Activated CD8-positive, alpha-beta memory T cell treated with anti-CD3 and anti-CD28 coated beads, Interleukin-2, amount 50 U/mL, for 24 hours (primary cell): ENCODE data around the gene TACR2.

ENCODE experiments used
- DNase-seq: peaks from one replicate; pipeline ENCODE4 v3.0.0-alpha.2; 2020; ENCODE audit errors: extremely low read depth

TACR2 gene

GRCh38 chr10:69402386-69402785 lies 14.3 kb downstream of the TACR2 start:
- no peak for DNase-seq

DNA sequence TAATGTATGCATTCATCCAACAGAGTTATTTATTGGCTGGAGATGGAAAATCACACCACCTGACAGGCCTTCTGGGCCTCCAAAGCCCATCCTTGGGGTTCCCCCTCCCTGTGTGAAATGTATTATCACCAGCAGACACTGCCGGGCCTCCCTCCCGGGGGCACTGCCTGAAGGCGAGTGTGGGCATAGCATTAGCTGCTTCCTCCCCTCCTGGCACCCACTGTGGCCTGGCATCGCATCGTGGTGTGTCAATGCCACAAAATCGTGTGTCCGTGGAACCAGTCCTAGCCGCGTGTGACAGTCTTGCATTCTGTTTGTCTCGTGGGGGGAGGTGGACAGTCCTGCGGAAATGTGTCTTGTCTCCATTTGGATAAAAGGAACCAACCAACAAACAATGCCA lies 15.3 kb downstream of the TACR2 start:
- DNase-seq = no peak

GRCh38 chr10:69400936-69401335 lies 15.8 kb downstream of the TACR2 start:
- DNase-seq = no peak

DNA sequence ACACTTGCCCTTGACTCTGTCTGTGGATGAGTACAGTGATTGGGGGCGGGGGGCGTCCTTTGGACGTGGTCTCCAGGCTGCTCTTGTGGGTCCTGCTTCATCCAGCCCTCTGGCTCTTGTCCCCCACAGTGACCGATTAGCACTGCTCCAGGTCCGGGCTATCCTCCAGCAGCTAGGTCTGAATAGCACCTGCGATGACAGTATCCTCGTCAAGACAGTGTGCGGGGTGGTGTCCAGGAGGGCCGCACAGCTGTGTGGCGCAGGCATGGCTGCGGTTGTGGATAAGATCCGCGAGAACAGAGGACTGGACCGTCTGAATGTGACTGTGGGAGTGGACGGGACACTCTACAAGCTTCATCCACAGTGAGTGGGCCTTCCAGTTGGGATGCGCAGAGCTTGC lies 18.3 kb downstream of the TACR2 start:
- no peak for DNase-seq

DNA sequence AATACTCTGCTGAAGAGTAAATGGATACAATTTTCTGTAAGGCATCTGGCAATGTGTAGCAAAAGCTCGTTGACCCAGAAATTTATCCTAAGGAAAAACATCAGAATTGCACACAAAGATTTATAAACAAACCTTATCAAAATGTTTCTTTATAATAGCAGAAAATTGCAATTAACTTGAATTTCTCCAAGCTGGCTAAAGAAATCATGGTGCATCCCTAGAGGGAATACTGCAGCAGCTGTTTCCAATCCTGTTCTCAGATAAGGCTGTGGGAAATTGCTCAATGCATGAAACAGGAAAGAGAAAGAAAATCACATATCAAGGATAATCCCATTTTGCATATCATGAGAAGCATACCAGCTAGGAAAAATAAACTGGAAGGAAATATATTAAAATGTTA lies 18.7 kb downstream of the TACR2 start:
- no peak for DNase-seq

DNA sequence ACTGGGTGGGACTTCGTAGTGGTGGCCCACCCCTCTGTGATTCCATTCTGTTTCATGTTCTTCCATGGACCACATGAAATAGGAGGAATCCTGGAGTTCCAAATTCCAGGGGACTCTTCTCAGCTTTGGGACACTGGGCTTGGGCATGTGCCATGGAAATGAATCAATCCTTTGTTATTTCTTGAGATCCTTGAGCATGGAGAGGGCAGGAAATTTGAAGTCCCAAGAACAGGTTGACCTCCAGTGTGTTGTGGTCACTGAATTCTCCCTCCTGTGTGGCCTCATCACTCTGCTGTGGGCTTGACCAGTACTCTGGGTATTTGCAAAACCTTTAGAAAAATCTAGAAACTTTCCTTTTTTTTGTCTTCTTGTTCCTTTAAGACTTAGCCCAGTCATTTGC lies 22.7 kb downstream of the TACR2 start:
- no peak for DNase-seq

DNA sequence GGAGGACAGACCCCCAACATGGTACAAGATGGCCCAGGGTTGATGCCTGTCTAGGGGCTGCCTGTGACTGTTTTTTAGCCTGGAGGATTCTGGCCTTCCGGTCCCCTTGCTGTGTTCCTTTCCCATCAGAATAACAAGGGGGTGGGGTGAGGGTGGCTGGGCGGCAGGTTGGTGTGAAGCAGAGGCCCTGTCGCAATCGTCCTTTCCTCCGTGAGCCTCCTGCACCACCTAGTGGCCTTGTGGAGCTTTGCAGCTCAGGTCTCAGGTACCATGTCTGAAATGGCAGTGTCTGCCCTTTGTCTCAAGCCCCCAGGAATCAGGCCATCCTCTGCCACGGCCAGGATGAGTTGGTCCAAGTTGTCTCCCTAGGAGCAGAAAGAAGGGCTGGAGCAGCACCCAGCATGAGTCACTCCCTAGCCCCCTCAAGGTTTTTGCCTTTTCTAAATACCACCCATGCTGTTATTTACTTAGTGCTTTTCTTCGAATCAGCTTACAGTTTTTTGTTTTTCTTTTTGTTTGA lies 24.2 kb downstream of the TACR2 start:
- DNase-seq = peak; percentile 51

GRCh38 chr10:69391158-69391557 lies 25.6 kb downstream of the TACR2 start:
- DNase-seq = no peak

GRCh38 chr10:69389827-69390490 lies 26.8 kb downstream of the TACR2 start:
- DNase-seq = no peak

DNA sequence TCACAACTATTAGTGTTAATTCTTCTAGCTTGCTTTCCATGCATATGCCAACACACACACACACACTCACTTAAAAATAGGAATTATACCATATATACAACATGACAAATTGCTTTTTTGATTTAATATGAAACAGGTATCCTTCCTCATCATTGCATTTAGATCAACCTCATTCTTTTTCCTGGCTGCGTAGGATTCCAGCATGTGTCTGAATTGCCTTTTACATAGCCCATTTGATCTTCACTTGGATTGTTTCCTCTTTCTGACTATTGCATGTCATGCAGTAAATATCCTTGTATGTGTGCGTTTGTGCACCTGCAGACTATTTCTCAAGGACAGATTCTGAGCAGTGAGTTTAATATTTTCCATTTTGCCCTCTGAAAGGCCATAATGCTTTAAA lies 28.2 kb downstream of the TACR2 start:
- DNase-seq = no peak

DNA sequence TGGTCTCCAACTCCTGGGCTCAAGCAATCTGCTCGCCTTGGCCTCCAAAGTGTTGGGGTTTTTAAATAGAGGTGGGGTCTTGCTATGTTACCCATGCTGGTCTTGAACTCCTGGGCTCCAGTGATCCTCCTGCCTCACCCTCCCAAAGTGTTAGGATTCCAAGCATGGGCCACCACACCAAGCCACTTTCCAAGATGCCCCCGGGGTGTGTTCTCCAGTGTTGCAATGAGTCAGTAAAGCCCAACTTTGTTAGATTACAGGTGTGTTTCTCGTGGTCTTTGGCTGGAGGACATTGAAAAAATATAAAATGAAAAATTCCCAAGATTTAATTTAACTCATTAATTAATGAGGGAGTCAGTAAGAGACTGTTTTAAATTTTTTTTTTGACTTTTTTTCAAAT lies 29.2 kb downstream of the TACR2 start:
- DNase-seq = no peak

- DNase-seq = no peak
Measured at GRCh38 chr10:69385454-69386350, 31.0 kb downstream of the TACR2 start.

DNA sequence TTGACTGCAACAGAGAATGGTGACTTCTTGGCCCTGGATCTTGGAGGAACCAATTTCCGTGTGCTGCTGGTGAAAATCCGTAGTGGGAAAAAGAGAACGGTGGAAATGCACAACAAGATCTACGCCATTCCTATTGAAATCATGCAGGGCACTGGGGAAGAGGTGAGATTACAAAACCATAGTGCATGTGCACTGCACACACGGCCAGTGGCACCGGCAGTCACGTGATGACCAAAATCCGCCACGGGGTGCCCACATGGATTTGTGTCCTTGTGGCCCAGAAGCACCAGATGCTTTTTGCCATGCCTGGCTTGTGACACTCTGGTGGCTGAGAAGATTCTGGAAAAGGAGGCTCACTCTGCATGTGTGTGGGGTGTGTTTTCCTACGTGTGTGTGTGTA lies 32.4 kb downstream of the TACR2 start:
- no peak for DNase-seq

GRCh38 chr10:69383558-69383957 lies 33.2 kb downstream of the TACR2 start:
- no peak for DNase-seq

DNA sequence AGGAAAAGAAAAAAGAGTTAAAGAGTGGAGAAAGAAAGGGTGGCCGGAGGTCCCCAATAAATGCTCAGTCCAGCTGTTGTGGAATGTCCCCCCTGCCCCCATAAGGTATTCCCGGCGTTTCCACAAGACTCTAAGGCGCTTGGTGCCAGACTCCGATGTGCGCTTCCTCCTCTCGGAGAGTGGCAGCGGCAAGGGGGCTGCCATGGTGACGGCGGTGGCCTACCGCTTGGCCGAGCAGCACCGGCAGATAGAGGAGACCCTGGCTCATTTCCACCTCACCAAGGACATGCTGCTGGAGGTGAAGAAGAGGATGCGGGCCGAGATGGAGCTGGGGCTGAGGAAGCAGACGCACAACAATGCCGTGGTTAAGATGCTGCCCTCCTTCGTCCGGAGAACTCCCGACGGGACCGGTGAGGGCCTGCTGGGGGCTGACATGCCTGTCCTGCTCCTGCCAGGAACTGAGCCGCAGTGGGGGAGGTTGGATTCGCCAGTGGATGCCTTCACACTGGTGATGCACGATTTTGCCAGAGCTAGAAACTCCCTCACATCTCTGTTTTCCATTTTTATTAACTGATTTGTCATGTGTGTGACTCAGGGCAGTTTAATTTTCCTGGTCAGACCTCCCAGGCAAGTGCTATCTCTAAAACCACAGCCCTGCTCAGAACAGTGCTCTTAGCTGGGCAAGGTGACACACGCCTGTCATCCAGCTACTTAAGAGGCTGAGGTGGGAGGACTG lies 34.2 kb downstream of the TACR2 start:
- no peak for DNase-seq

DNA sequence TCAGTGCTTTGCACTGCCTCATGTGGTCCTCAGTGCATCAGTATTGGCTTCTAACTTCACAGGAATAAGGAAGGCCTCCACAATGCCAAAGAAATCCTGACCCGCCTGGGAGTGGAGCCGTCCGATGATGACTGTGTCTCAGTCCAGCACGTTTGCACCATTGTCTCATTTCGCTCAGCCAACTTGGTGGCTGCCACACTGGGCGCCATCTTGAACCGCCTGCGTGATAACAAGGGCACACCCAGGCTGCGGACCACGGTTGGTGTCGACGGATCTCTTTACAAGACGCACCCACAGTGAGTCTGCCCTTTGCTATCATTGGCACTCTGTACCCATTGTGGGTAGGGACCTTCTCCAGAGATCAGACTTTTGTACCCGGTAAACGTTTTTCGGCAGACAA lies 36.9 kb downstream of the TACR2 start:
- DNase-seq = no peak

DNA sequence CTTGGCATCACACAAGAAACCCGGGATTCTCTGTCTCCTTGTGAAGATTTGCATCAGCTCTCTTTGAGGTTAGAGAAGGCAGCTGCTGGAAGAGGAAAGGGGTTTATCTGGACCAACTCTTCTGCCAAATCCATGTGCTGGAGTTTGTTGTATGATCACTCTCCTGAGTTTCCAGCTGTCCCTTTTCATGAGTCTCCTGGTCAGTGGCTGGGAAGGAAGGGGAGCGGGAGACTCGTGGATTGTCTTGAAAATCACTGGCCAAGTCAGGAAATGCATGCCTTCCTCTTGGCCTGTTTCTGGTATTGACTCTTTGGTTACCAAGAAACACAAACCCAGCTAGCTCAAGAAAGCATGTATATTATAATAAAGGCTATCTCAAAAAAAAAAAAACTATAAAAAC lies 38.8 kb downstream of the TACR2 start:
- DNase-seq = no peak

GRCh38 chr10:69377191-69377590 lies 39.5 kb downstream of the TACR2 start:
- DNase-seq = no peak

DNA sequence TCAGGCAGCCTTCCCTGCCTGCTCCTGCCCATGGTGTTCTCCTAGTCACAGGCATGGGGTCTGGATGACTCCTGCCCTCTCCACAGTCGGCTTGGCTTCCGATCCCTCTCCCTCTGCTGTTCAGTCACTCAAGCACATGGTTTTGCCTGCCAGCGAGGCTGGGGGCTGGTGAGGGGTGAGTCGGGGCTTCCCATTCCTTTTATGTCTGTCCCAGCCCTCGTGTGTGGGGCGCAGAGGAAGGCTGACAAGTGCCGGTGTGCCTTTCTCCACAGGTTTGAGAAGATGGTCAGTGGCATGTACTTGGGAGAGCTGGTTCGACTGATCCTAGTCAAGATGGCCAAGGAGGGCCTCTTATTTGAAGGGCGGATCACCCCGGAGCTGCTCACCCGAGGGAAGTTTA lies 40.1 kb downstream of the TACR2 start:
- no peak for DNase-seq

- DNase-seq = no peak
Measured at GRCh38 chr10:69375307-69376151, 41.2 kb downstream of the TACR2 start.

DNA sequence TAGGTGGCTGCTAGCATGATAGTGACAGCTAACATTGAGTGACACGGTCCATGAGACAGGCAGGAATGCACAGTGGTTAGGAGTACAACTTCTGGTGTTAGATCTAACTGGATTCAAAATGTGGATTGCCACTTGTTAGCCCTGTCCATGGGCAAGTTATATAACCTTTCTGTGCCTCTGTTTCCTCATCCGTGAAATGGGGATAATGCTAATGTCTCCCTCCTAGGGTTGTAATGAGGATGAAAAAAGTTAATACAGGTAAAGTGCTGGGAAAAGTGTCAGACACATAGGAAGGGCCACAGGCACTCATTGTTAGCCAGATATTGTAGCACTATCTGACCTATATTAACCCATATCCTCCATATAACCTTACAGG lies 41.8 kb downstream of the TACR2 start:
- DNase-seq = no peak

GRCh38 chr10:69374242-69374641 lies 42.5 kb downstream of the TACR2 start:
- no peak for DNase-seq
